BJ (cell line): Measurements from ENCODE around the gene MGAM2. TPM values are rescaled to one million over a fixed set of nuclear protein-coding genes. Genes with fewer than 3 reads are reported as not detected.

Experiments used
- CTCF ChIA-PET: fragments of 350-600 bp; formaldehyde crosslinking; extraction: SDS; loops from one replicate; lab custom pipeline; 2021; ENCODE audit warnings: antibody characterized with exemption, inconsistent platforms; lab: Yijun Ruan, JAX
- POLR2A ChIA-PET: fragments of 300-600 bp; sonication (Branson Sonifier 250); formaldehyde crosslinking; extraction: SDS; loops from one replicate; lab custom pipeline; 2021; ENCODE audit warnings: antibody characterized with exemption; lab: Charles Lee
- DNase-seq: peaks from one replicate; pipeline ENCODE4 v3.0.0-alpha.2; 2011; ENCODE audit warnings: low read depth
- H3K27me3 ChIP-seq: 2 replicates; pipeline ENCODE4 v1.6.0; 2011; ENCODE audit warnings: low read length; ENCODE audit not compliant: control insufficient read depth, insufficient read depth
- H3K36me3 ChIP-seq: 2 replicates; pipeline ENCODE4 v1.5.1; 2011; ENCODE audit warnings: low read length; ENCODE audit not compliant: control insufficient read depth, insufficient read depth
- H3K4me3 ChIP-seq: 2 replicates; pipeline ENCODE4 v1.5.1; 2011; ENCODE audit warnings: low read depth, mild to moderate bottlenecking, control low read depth, low read length
- CTCF ChIP-seq: IDR thresholded peaks from 2 replicates; pipeline ENCODE4 v1.5.1; 2011; ENCODE audit warnings: low read depth, mild to moderate bottlenecking, control low read depth, inconsistent platforms, low read length, moderate library complexity; ENCODE audit not compliant: insufficient read depth
- polyA minus RNA-seq: library from RNA; depleted of rRNA, polyadenylated mRNA; stranded (reverse); fragments of >200 nt; gene quantifications from 2 replicates; pipeline ENCODE4 v1.2.3, GENCODE V29; 2011; rRNA and poly(A)+ RNA removed
- polyA plus RNA-seq: library from polyadenylated mRNA; depleted of rRNA; stranded (reverse); fragments of >200 nt; gene quantifications from 2 replicates; pipeline ENCODE4 v1.2.3, GENCODE V29; 2011; rRNA removed

Gene MGAM2
- not detected in 2 replicates for polyA plus RNA-seq
- polyA minus RNA-seq: 0.05 TPM in 1 of 2 replicates, not detected in the other

- no peak for TF ChIP-seq CTCF
Observed at GRCh38 chr7:142111499-142111898, at the start of gene MGAM2. MGAM2 (plus strand) TSS chr7:142111718; CDS start chr7:142116874, 5,156 bp downstream.

GRCh38 chr7:142063551-142064442, 47.7 kb upstream of the MGAM2 start:
- ChIA-PET CTCF (no interaction called here), POLR2A (no interaction called here)
- TF ChIP-seq CTCF: no peak
- DNase-seq: no peak
- H3K4me3 ChIP-seq: no peak overlapping the region
- H3K27me3 ChIP-seq: no peaks in the 10 kb centered on the region
- H3K36me3 ChIP-seq: no peaks in the 10 kb centered on the region

More at GRCh38 chr7:142111499-142111898, at the start of gene MGAM2:
- Histone ChIP-seq H3K4me3 (no peak within 1 kb of the TSS), H3K27me3 (no peaks in the 10 kb centered on the region), H3K36me3 (no peaks in the 10 kb centered on the region)
- ChIA-PET POLR2A (no interaction called here), CTCF (no interaction called here)
- no peak for DNase-seq

GRCh38 chr7:142066536-142066935, 45.0 kb upstream of the MGAM2 start:
- Histone ChIP-seq H3K27me3 (no peaks in the 10 kb centered on the region), H3K4me3 (no peak overlapping the region), H3K36me3 (no peaks in the 10 kb centered on the region)
- no peak for DNase-seq
- POLR2A ChIA-PET: no interaction called here
- TF ChIP-seq CTCF: no peak
- CTCF ChIA-PET: no interaction called here

- no peaks in the 10 kb centered on the region for H3K27me3 ChIP-seq
- ChIA-PET POLR2A (no interaction called here), CTCF (no interaction called here)
- H3K4me3 ChIP-seq: no peak overlapping the region
- no peak for DNase-seq
- H3K36me3 ChIP-seq: no peaks in the 10 kb centered on the region
- TF ChIP-seq CTCF: no peak
Observed at GRCh38 chr7:142077762-142078161, 33.8 kb upstream of the MGAM2 start.

DNA sequence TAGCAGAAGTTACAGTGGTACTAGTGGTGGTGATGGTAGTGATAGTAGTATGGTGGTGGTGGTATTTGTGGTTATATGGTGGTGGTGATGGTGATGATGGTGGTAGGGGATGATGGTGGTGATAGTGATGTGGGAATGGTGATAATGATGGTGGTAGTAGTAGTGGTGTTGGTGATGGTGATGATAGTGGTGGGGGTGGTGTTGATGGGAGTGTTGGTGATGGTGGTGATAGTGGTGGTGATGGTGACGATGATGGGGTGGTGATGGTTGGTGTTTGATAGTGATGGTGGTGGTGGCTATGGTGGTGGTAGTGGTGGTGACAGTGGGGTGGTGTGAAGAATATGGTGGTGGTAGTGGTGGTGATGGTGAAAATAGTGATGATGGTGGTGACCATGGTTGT, 27.9 kb upstream of the MGAM2 start:
- no peaks in the 10 kb centered on the region for H3K36me3 ChIP-seq
- H3K27me3 ChIP-seq: no peaks in the 10 kb centered on the region
- DNase-seq: no peak
- CTCF ChIA-PET: no interaction called here
- no peak overlapping the region for H3K4me3 ChIP-seq
- no peak for TF ChIP-seq CTCF
- POLR2A ChIA-PET: no interaction called here
